ENCODE results near the gene GASK1B.

GASK1B gene

DNA sequence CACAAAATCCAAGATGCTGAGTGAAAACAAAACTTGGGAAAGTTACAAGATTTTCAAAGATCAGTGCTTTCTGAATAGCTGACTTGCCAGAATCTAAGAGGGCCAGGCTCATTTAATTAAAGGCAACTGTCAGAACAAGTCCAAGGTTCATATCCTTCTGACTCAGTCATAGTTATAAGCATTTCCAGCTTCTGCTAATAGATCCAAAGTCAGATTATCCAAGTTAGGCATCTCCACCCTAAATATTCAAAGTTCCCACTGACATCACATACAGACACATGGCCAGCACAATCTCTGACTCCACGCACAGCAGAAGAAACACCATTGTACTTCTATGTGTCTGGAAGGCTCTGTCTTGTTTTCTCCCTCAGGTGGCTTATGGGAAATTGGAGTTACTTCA is 41.8 kb downstream of the GASK1B start:
- Histone ChIP-seq H2AFZ (ENCODE audit: low read depth, low read length) (no peak overlapping the region), H3K27me3 (ENCODE audit: low read depth, low read length) (no peaks in the 10 kb centered on the region), H3K4me3 (ENCODE audit: low read length) (no peak overlapping the region), H3K36me3 (replicated peaks; ENCODE audit: low read depth, low read length) (no peaks in the 10 kb centered on the region), H3K4me2 (ENCODE audit: low read length) (no peak overlapping the region), H3K27ac (ENCODE audit: low read length) (no peak overlapping the region), H3K79me2 (ENCODE audit: low read length) (no peaks in the 10 kb centered on the region), H3K4me1 (ENCODE audit: low read length) (peaks cover 6% of the 10 kb centered on the region; the same call in 1 of the 2 replicates), H3K9me3 (ENCODE audit: insufficient read depth, low read length) (no peaks in the 10 kb centered on the region), H3K9ac (ENCODE audit: low read length) (no peak overlapping the region), H4K20me1 (ENCODE audit: insufficient read depth, low read length) (no peaks in the 10 kb centered on the region)
- TF ChIP-seq, protein P1, sequence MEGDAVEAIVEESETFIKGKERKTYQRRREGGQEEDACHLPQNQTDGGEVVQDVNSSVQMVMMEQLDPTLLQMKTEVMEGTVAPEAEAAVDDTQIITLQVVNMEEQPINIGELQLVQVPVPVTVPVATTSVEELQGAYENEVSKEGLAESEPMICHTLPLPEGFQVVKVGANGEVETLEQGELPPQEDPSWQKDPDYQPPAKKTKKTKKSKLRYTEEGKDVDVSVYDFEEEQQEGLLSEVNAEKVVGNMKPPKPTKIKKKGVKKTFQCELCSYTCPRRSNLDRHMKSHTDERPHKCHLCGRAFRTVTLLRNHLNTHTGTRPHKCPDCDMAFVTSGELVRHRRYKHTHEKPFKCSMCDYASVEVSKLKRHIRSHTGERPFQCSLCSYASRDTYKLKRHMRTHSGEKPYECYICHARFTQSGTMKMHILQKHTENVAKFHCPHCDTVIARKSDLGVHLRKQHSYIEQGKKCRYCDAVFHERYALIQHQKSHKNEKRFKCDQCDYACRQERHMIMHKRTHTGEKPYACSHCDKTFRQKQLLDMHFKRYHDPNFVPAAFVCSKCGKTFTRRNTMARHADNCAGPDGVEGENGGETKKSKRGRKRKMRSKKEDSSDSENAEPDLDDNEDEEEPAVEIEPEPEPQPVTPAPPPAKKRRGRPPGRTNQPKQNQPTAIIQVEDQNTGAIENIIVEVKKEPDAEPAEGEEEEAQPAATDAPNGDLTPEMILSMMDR (IDR thresholded peaks at IDR 0.05; ENCODE audit: low read depth, low read length), result no peak
- TF ChIP-seq EZH2phosphoT487 (IDR thresholded peaks at IDR 0.05; ENCODE audit: low read depth), result no peak

GRCh38 chr4:158130204-158130603 is 42.6 kb downstream of the GASK1B start:
- no peaks in the 10 kb centered on the region for H3K27me3 ChIP-seq (ENCODE audit: low read depth, low read length)
- TF ChIP-seq, protein P1 (IDR thresholded peaks at IDR 0.05; ENCODE audit: low read depth, low read length), result no peak
- no peak for TF ChIP-seq EZH2phosphoT487 (IDR thresholded peaks at IDR 0.05; ENCODE audit: low read depth)
- H3K9ac ChIP-seq (ENCODE audit: low read length), result no peak overlapping the region
- H3K9me3 ChIP-seq (ENCODE audit: insufficient read depth, low read length), result no peaks in the 10 kb centered on the region
- no peak overlapping the region for H3K4me3 ChIP-seq (ENCODE audit: low read length)
- peaks cover 6% of the 10 kb centered on the region; the same call in 1 of the 2 replicates for H3K4me1 ChIP-seq (ENCODE audit: low read length)
- no peak overlapping the region for H3K4me2 ChIP-seq (ENCODE audit: low read length)
- H3K79me2 ChIP-seq (ENCODE audit: low read length), result no peaks in the 10 kb centered on the region
- no peaks in the 10 kb centered on the region for H4K20me1 ChIP-seq (ENCODE audit: insufficient read depth, low read length)
- H3K27ac ChIP-seq (ENCODE audit: low read length), result no peak overlapping the region
- H3K36me3 ChIP-seq (replicated peaks; ENCODE audit: low read depth, low read length), result no peaks in the 10 kb centered on the region
- no peak overlapping the region for H2AFZ ChIP-seq (ENCODE audit: low read depth, low read length)

GRCh38 chr4:158129694-158130093 is 43.1 kb downstream of the GASK1B start:
- Histone ChIP-seq H3K9ac (ENCODE audit: low read length) (no peak overlapping the region), H3K4me2 (ENCODE audit: low read length) (no peak overlapping the region), H4K20me1 (ENCODE audit: insufficient read depth, low read length) (no peaks in the 10 kb centered on the region), H2AFZ (ENCODE audit: low read depth, low read length) (no peak overlapping the region), H3K36me3 (replicated peaks; ENCODE audit: low read depth, low read length) (no peaks in the 10 kb centered on the region), H3K79me2 (ENCODE audit: low read length) (no peaks in the 10 kb centered on the region), H3K4me3 (ENCODE audit: low read length) (no peak overlapping the region), H3K27me3 (ENCODE audit: low read depth, low read length) (no peaks in the 10 kb centered on the region), H3K9me3 (ENCODE audit: insufficient read depth, low read length) (no peaks in the 10 kb centered on the region), H3K27ac (ENCODE audit: low read length) (no peak overlapping the region), H3K4me1 (ENCODE audit: low read length) (peaks cover 6% of the 10 kb centered on the region; the same call in 1 of the 2 replicates)
- TF ChIP-seq, protein P1 (IDR thresholded peaks at IDR 0.05; ENCODE audit: low read depth, low read length), result no peak
- TF ChIP-seq EZH2phosphoT487 (IDR thresholded peaks at IDR 0.05; ENCODE audit: low read depth), result no peak

DNA sequence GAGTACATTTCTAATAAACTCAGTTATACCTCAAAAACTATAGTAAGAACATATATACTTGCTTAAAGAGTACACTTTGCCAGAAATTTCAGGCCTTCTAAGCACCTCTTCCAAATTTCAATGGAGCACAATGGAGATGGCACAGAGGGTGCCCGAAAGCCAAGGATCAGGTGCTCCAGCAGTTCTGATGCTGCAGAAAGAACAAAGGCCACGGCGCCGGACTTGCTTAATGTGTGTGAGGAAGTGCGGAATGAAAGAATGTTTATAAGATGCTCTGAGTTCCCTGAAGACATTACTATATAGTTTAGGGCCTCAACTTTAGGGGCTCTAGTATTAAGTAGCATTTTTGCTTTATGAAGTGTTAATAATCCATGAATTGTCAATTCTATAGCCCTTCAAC is 44.3 kb downstream of the GASK1B start:
- Histone ChIP-seq H4K20me1 (ENCODE audit: insufficient read depth, low read length) (no peaks in the 10 kb centered on the region), H3K9ac (ENCODE audit: low read length) (no peak overlapping the region), H3K4me3 (ENCODE audit: low read length) (no peak overlapping the region), H3K27ac (ENCODE audit: low read length) (no peak overlapping the region), H2AFZ (ENCODE audit: low read depth, low read length) (no peak overlapping the region), H3K79me2 (ENCODE audit: low read length) (no peaks in the 10 kb centered on the region), H3K9me3 (ENCODE audit: insufficient read depth, low read length) (no peaks in the 10 kb centered on the region), H3K4me1 (ENCODE audit: low read length) (peaks cover 6% of the 10 kb centered on the region; the same call in 1 of the 2 replicates), H3K27me3 (ENCODE audit: low read depth, low read length) (no peaks in the 10 kb centered on the region), H3K36me3 (replicated peaks; ENCODE audit: low read depth, low read length) (no peaks in the 10 kb centered on the region), H3K4me2 (ENCODE audit: low read length) (no peak overlapping the region)
- TF ChIP-seq, protein P1 (IDR thresholded peaks at IDR 0.05; ENCODE audit: low read depth, low read length), result no peak
- TF ChIP-seq EZH2phosphoT487 (IDR thresholded peaks at IDR 0.05; ENCODE audit: low read depth), result no peak
